Spleen (tissue), 7 donors: ENCODE data around the gene OR2C3.

ENCODE experiments used
- CTCF ChIP-seq, 11 experiments: fragments of 200-600 bp in 7 of 11; fragments of 450-650 bp in 4 of 11; sonication (generic) in 4 of 11; IDR thresholded peaks in 8 of 11; conservative IDR thresholded peaks in 3 of 11; 1 replicate in 7 of 11; 2 replicates in 4 of 11; pipeline versions ENCODE4 v1.4.0 to v1.8.0; 2016 to 2021; ENCODE audit warnings: antibody characterized with exemption in 11 of 11, inconsistent platforms in 4 of 11, mild to moderate bottlenecking in 1 of 11
- POLR2A ChIP-seq, 3 donors: fragments of 450-650 bp; IDR thresholded peaks; one replicate each; pipeline ENCODE4 v1.5.1; 2017; ENCODE audit warnings: antibody characterized with exemption in 3 of 3, mild to moderate bottlenecking in 1 of 3
- POLR2AphosphoS5 ChIP-seq, 3 donors: sonication (generic); formaldehyde crosslinking; IDR thresholded peaks; one replicate each; pipeline ENCODE4 v1.5.1; 2017; ENCODE audit warnings: antibody characterized with exemption in 3 of 3
- donor health status: DM: no; HTN: no; CAD: no; lungs with moderate emphysema.
- donor health status: DM: no; HTN: no; CAD: no.
- donor health status: DM: no; HTN: no; CAD: no.

GRCh38 chr1:247574664-247575063 is 38.4 kb upstream of the OR2C3 start:
- TF ChIP-seq CTCF (IDR thresholded peaks at IDR 0.05 in 8 of 11, conservative IDR thresholded peaks at IDR 0.05 in 3 of 11) = no peak
- TF ChIP-seq POLR2A (IDR thresholded peaks at IDR 0.05) = no peak
- no peak for TF ChIP-seq POLR2AphosphoS5 (IDR thresholded peaks at IDR 0.05)
